C4-2B (cell line): Measurements from ENCODE around the gene CMKLR1.

Experiments
- H3K27ac ChIP-seq: fragments of 450-650 bp; 2 replicates; pipeline ENCODE4 v1.5.1; 2017
- ZFX ChIP-seq: fragments of 450-650 bp; IDR thresholded peaks from 2 replicates; pipeline ENCODE4 v1.6.1; 2017
- TF ChIP-seq, protein P1 (sequence below): fragments of 450-650 bp; conservative IDR thresholded peaks from 2 replicates; pipeline ENCODE4 v1.5.1; 2017; ENCODE audit warnings: mild to moderate bottlenecking

CMKLR1 gene

DNA sequence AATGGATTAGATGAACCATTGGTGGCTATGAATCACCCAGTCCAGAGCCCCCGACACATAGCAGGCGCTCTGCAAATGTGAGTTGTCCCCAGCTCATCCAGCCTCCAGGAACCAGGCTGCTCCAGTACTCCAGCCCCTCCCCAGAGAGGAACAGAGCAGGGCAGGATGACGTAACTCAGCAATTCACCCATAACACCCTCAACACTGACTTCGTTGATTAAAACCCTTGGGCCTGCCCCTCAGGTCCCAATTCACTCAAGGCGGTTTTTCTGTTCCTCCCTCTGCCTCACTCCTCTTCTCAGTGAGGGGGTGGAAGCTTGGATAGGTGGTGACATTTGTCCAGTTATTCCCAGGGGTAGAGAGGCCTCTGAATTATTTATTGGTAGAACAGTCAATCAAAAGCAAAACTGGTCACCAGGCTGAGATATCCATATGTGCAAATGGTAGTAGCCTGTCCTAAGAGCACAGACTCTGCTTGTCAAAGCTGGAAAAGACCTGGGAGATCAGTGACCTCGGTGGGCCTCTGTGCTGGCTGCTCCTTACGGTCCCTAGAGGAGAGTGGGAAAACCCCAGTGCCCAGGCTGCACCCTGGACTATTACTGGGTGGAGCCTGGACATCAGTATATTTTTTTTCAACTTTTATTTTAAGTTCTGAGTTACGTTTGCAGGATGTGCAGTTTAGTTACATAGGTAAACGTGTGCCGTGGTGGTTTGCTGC lies 97.0 kb downstream of the CMKLR1 start:
- H3K27ac ChIP-seq = no peak overlapping the region
- TF ChIP-seq ZFX = no peak
- TF ChIP-seq, protein P1, sequence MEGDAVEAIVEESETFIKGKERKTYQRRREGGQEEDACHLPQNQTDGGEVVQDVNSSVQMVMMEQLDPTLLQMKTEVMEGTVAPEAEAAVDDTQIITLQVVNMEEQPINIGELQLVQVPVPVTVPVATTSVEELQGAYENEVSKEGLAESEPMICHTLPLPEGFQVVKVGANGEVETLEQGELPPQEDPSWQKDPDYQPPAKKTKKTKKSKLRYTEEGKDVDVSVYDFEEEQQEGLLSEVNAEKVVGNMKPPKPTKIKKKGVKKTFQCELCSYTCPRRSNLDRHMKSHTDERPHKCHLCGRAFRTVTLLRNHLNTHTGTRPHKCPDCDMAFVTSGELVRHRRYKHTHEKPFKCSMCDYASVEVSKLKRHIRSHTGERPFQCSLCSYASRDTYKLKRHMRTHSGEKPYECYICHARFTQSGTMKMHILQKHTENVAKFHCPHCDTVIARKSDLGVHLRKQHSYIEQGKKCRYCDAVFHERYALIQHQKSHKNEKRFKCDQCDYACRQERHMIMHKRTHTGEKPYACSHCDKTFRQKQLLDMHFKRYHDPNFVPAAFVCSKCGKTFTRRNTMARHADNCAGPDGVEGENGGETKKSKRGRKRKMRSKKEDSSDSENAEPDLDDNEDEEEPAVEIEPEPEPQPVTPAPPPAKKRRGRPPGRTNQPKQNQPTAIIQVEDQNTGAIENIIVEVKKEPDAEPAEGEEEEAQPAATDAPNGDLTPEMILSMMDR = no peak

DNA sequence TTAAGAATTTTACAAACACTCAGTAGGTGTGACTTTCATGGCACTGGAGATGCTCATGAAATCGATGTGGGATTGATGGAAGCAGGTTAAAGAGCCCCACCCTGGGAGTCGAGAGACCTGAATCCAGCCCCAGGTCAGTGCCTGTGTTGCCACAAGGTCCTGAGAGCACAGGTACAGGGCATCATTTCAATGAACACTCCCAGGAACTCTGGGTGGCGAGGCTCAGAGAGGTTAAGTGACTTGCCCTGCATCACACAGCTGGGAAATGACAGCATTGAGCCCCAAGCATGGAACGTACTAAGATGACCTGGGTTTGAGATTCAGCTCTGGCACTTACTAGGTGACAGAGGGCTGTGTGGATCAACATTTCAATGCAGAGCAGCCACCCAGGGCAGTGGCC lies 98.2 kb downstream of the CMKLR1 start:
- no peak overlapping the region for H3K27ac ChIP-seq
- TF ChIP-seq, protein P1 = no peak
- TF ChIP-seq ZFX = no peak

DNA sequence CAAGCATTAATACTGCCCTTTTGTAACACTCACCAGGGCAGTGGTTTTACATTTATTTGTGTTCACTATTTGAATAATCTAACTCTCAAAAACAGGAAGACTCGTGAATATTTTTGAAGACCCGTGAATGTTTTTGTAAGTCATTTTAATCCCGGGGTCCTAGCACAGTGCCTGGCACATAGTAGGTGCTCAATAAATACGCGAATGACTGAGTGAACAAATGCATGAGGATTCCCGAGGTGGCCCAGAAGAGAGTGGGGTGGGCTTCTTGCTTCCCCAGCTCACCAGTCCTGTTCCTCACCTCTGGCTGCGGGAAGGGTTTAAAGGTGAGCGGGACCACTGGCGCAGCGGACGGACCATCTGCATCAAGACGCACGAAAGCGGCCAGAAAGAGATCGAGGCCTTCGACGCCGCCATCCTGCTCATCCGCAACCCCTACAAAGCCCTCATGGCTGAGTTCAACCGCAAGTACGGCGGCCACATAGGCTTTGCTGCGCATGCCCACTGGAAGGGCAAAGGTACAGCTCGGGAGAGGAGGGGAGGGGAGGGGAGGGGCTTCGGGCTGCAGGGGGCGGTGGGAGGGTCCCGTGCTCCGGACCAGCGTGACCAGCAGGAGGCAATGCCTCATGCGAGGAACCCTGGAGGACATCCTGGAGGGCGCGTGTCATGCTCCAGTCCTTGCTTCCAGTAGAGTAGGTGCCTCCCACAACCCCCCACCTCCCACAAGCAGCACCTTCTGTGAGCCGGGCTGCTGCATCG lies 98.9 kb downstream of the CMKLR1 start:
- no peak overlapping the region for H3K27ac ChIP-seq
- TF ChIP-seq, protein P1 = no peak
- TF ChIP-seq ZFX = no peak

DNA sequence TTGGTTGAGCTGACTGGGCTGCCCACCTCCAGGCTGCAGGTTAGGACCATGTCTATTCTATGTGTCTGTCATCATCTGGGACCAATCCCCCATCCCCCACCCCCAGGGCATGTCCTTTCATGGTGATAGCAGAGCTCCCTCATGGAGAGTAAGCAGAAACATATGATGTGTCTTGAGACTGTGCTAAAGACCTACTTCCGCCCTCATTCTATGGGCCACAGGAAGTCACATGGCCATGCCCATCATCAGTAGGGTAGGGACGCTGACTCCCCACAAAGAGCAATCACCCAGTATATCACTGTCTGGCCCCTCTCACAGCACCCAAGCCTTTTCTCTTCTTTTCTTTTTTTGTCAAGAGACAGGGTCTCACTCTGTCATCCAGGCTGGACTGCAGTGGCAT lies 99.7 kb downstream of the CMKLR1 start:
- TF ChIP-seq ZFX = no peak
- no peak overlapping the region for H3K27ac ChIP-seq

DNA sequence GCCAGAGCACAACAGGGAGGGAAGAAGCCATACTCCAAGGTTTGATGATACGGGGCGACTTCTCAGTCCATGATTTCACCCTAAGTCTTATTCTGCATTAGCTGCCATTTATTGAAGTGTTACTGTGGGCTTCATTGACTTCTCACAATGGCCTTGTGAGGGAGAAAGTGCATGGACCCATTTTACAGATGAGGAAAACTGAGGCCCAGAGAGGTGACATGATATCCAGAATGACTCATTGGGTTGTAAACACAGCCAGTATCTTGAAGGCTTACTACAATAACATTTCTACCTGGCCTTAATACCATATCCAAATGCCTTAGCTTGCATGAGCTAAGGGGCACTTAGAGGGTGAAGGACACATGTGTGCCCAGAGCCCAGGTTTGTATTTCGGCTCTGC lies 100.6 kb downstream of the CMKLR1 start:
- no peak overlapping the region for H3K27ac ChIP-seq
- TF ChIP-seq ZFX = no peak
- TF ChIP-seq, protein P1 = no peak
